ENCODE measurements around the gene PCDHGC4. TPM values are rescaled to one million over a fixed set of nuclear protein-coding genes. Genes with fewer than 3 reads are reported as not detected.

PCDHGC4 gene
- polyA plus RNA-seq, 1 donor from 2014 or later, result not detected

DNA sequence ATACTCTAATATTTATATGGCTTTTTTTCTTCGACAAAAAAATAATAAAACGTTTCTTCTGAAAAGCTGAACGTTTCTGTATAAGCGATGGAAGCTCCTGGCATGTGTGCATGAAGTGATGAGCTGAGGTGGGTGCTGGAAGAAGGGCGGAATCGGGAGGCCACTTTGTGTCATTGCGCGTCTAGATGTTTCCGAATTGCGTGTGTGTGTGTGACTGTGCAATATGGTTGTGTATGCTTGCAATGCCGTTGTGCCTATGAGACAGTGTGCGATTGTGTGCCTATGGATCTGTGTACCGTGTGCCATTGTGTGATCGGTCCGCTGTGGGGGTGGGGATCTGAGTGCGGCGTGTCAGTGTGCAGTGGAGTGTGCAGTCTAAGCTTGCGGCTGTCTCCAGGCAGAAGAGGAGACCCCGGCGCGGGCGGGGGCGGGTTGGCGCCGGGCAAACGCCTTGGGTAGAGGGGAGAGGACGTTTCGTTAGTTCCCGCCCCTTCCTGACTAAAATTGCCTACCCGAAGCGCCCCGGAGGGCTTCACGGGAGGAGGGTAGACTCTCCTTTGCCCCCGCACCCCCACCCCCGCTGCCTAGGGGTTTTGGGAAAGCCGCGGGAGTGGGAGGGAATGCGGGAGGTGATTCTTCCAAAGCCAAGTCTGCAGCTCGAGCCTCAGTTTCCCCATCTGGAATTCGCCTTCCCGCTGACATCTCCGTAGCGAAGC, 28.2 kb downstream of the PCDHGC4 start:
- H3K27ac Mint-ChIP-seq, result peak overlapping the region; percentile 55 to 87 (median 71)
- H3K36me3 Mint-ChIP-seq, result no peaks in the 10 kb centered on the region
- peaks cover 2% of the 10 kb centered on the region for H3K27me3 Mint-ChIP-seq
- H3K9me3 Mint-ChIP-seq, result no peaks in the 10 kb centered on the region
- H3K4me3 Mint-ChIP-seq, result peak overlapping the region; percentile 89 to 90 (median 89)
- H3K4me1 Mint-ChIP-seq, result peaks cover 41 to 58% (median 50%) of the 10 kb centered on the region in 3 donors

DNA sequence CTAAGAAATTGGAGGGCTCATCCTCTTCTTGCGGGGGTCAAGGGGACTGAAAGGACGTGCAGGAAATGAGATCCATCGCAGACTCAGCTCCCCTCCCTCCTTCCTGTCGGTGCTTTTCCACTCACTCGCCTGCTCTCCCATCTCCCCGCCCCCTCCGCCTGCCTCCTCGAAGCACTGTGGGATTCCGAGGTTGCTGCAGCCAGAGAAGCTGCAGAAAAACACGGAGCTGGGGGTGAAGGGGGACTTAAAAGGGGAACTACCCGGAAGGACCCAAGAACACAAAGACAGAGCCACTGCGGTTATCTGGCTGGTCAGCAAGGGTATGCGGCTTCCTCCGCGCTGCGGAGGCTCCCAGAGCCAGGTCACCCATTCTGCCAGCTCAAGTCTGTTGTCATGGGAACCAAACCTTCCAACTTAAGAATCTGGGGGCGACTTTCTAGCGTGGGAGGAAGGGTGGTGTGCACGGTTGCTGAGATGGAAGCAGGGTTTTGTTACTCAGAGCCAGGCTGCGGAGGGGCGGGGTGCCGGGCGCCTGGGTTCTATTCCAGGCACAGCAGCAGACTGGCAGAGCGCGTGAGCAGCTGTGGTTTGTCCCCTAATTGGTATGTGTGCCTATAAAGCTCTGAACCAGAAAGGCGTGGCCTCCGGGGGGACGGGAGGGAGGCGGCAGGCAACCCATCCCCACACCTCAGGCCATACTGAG, 28.9 kb downstream of the PCDHGC4 start:
- peak overlapping the region; percentile 89 to 90 (median 89) for H3K4me3 Mint-ChIP-seq
- peaks cover 2% of the 10 kb centered on the region for H3K27me3 Mint-ChIP-seq
- no peaks in the 10 kb centered on the region for H3K9me3 Mint-ChIP-seq
- peaks cover 36 to 54% (median 46%) of the 10 kb centered on the region in 3 donors for H3K4me1 Mint-ChIP-seq
- peak overlapping the region in 2 of 3 donors; percentile 79 to 95 for H3K27ac Mint-ChIP-seq
- no peaks in the 10 kb centered on the region for H3K36me3 Mint-ChIP-seq

DNA sequence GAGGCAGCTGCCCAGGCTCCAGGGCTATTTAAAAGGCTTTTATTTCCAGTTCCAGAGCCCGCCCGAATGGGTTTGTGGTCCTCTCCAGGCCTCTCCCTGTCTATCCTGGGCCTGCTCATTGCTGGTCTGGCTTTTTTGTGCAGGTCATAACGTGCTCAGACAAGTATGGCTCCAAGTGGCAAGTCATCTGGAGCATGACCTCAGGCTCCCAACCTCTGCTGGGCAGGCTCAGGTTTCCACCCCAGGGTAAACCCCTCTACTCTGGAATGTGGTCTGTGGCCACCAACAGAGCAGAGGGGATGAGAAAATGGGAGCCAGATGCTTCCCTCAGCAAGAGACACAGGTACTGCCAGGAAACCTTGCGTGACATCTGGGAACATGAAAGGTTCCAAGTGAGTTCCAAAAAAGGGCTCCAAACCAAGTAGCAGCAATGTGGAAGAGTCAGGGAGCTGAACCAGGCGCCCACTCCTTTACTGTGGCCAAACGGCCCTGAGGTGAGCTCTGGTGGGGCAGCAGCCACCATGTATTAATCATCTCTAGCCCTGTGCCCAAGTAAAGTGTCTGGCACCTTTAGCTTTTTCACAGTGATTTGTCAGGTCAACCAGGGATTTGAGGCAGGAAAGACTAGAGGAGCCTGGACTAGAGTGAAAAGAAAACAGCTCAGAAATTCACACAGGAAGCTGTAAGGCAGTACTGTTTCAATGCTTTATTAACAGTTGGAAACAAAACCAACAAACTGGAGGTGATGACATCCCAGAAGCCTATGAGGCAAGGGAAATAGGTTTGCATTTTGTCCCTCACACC, 29.7 kb downstream of the PCDHGC4 start:
- H3K4me3 Mint-ChIP-seq, result peak overlapping the region; percentile 89 to 90 (median 89)
- H3K27ac Mint-ChIP-seq, result peak overlapping the region in 2 of 3 donors; percentile 63 to 79
- H3K36me3 Mint-ChIP-seq, result no peaks in the 10 kb centered on the region
- H3K9me3 Mint-ChIP-seq, result no peaks in the 10 kb centered on the region
- peaks cover 32 to 48% (median 42%) of the 10 kb centered on the region in 3 donors for H3K4me1 Mint-ChIP-seq
- peaks cover 2% of the 10 kb centered on the region for H3K27me3 Mint-ChIP-seq

DNA sequence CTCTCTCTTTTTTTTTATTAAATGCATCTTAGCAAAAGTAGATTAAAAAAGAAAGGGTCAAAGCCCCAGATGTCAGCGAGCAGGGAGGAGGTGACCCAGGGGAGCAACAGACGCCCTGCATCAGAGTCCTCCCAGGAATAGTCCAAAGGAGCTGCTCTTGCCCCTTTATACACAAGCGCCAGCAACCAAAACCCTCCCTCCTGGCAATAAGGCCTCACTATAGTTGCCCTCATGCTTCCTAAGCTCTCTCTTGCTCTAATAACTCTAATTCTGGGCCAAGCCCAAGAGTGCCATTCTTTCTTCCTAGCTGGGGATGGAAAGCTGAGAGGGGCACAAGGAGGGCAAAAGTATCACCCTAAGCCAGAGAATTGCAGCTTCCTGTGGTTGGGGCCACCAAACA, 30.3 kb downstream of the PCDHGC4 start:
- H3K4me1 Mint-ChIP-seq, result peaks cover 28 to 42% (median 36%) of the 10 kb centered on the region in 3 donors
- H3K9me3 Mint-ChIP-seq, result no peaks in the 10 kb centered on the region
- peak overlapping the region in 1 of 3 donors; percentile 38 for H3K27ac Mint-ChIP-seq
- H3K36me3 Mint-ChIP-seq, result peaks cover 5% of the 10 kb centered on the region
- peak overlapping the region; percentile 29 to 54 (median 52) for H3K4me3 Mint-ChIP-seq
- H3K27me3 Mint-ChIP-seq, result peaks cover 2% of the 10 kb centered on the region

DNA sequence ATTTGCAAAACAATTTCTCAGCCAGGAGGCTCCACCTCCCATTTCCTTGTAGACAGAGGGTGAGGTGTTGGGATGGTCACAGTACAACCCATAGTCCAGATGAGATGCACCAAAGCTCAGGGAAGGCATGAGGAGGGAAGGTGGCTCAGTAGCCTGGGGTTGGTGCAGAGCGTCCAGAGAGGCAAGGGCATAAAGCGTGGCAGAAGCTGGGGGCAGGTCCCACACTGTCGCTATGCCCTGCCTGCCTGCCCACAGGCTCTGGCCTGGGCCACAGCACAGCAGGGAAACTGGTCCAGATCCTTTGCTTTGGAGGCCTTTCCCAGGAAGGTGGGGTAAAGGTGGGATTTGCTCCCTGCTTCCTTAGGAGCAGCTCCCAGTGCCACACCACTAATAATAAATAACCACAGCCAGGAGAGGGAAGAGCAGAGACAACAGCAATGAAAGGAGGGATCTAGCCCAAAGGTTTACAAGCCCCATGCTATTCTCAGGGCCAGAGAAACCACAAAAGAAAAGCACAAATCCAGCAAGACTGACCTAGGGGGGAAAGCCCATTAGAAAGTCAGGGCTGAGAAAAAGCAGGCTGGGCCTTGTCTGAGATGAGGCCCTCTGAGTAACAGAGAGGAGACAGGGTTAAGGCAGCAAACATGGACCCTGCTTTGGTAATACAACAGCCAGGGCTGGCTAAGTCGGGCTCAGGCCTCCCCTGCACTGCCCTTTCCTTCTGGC, 31.3 kb downstream of the PCDHGC4 start:
- Mint-ChIP-seq H3K27me3 (peaks cover 2% of the 10 kb centered on the region), H3K4me3 (peak overlapping the region in 1 of 4 donors; percentile 43), H3K27ac (no peak overlapping the region)

DNA sequence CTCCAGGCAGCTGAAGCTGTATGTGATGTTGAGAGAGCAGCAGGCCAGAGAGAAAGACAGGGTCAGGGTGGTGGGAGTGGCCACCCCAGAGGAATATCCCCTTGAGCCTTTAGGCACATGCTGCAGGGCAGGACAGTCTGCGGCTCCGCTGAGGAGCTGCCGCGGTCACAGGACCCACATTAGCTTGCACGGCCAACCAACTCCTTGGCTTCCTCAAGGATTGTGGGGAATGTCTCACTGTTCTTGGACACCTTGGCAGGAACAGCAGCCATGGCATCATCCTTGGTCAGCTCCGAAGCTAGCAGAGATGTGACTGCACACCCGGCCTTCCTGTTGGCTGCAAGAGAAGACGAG, 31.8 kb downstream of the PCDHGC4 start:
- Mint-ChIP-seq H3K4me1 (peaks cover 16 to 31% (median 23%) of the 10 kb centered on the region in 3 donors), H3K9me3 (no peaks in the 10 kb centered on the region), H3K4me3 (no peak overlapping the region), H3K27me3 (peaks cover 2% of the 10 kb centered on the region), H3K36me3 (peaks cover 8% of the 10 kb centered on the region), H3K27ac (peak overlapping the region in 1 of 3 donors; percentile 4)

More for the DNA sequence above, 31.3 kb downstream of the PCDHGC4 start:
- H3K9me3 Mint-ChIP-seq, result no peaks in the 10 kb centered on the region
- peaks cover 8% of the 10 kb centered on the region for H3K36me3 Mint-ChIP-seq
- H3K4me1 Mint-ChIP-seq, result peaks cover 21 to 36% (median 28%) of the 10 kb centered on the region in 3 donors

DNA sequence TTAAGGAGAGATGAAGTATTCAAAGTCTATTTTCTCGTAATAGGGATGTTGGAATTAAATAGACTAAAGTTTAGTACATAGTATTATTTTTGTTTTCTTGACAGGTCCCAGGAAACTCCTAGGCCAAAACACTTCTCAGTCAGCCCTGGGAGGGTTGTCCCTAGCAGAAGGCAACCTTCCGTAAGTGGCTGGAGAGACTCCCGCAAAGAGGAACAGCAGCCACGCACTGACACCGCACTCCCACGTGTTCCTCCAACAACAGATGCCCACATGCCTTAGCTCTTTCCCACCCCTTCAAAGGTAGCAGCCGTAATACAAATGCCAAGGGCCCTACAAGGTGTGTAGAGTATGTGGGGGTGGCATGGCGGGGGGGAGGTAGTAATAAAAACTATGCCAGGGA, 32.5 kb downstream of the PCDHGC4 start:
- H3K27me3 Mint-ChIP-seq, result peaks cover 2% of the 10 kb centered on the region
- H3K4me1 Mint-ChIP-seq, result peaks cover 17 to 31% (median 23%) of the 10 kb centered on the region in 3 donors
- H3K27ac Mint-ChIP-seq, result peak overlapping the region in 1 of 3 donors; percentile 4
- peaks cover 8% of the 10 kb centered on the region for H3K36me3 Mint-ChIP-seq
- H3K4me3 Mint-ChIP-seq, result no peak overlapping the region
- H3K9me3 Mint-ChIP-seq, result no peaks in the 10 kb centered on the region

DNA sequence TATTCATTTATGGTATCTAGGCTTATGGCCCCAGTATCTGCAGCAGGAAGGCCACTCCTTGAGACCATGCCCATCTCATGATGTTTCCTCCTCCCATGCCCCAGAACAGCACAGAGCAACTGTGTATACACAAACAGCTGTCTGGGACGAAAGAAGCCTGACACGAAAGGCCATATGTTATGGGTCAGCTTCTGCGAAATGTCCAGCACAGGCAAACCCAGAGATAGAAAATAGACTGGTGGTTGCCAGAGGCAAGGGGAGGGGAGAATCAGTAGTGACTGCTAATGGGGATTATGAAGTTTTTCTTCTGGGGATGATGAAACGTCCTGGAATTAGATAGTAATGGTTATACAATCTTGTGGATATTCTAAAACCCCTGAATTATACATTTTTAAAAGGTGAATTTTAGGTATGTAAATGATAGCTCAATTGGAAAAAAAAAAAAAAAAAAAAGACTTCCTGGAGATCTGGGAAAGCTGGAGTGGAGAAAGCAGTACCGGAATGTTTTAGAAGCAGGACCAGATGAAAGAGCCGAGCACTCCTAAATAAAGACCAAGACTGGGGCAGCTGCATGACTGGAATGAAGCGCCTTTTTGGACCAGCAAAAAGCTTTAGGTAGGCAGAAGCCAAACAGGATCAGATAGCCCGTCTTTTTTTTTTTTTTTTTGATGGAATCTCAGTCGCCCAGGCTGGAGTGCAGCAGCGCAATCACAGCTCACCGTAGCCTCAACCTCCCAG, 33.2 kb downstream of the PCDHGC4 start:
- Mint-ChIP-seq H3K27ac (peak overlapping the region in 1 of 3 donors; percentile 28), H3K4me3 (no peak overlapping the region), H3K27me3 (peaks cover under 1% of the 10 kb centered on the region), H3K4me1 (peaks cover 22 to 32% (median 23%) of the 10 kb centered on the region in 3 donors), H3K36me3 (peaks cover 8% of the 10 kb centered on the region), H3K9me3 (no peaks in the 10 kb centered on the region)

DNA sequence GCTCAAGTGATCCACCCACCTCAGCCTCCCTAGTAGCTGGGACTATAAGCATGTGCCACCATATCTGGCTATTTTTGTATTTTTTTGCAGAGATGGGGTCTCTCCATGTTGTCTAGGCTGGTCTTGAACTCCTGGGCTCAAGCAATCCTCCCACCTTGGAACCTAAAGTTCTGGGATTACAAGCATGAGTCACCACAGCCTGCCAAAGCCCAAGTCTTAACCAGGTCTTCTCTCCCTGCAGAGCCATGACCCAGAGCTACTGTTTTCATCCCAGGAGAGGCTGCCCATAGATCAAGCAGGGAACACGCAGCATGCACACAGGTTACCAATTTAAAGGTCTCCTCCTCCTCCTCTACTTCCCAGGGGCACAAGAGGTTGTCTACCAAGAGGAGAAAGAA, 33.8 kb downstream of the PCDHGC4 start:
- Mint-ChIP-seq H3K27ac (peak overlapping the region in 1 of 3 donors; percentile 28), H3K27me3 (no peaks in the 10 kb centered on the region), H3K4me3 (peak overlapping the region in 1 of 4 donors; percentile 15), H3K4me1 (peaks cover 21 to 31% (median 22%) of the 10 kb centered on the region in 3 donors), H3K36me3 (peaks cover 8% of the 10 kb centered on the region), H3K9me3 (no peaks in the 10 kb centered on the region)

DNA sequence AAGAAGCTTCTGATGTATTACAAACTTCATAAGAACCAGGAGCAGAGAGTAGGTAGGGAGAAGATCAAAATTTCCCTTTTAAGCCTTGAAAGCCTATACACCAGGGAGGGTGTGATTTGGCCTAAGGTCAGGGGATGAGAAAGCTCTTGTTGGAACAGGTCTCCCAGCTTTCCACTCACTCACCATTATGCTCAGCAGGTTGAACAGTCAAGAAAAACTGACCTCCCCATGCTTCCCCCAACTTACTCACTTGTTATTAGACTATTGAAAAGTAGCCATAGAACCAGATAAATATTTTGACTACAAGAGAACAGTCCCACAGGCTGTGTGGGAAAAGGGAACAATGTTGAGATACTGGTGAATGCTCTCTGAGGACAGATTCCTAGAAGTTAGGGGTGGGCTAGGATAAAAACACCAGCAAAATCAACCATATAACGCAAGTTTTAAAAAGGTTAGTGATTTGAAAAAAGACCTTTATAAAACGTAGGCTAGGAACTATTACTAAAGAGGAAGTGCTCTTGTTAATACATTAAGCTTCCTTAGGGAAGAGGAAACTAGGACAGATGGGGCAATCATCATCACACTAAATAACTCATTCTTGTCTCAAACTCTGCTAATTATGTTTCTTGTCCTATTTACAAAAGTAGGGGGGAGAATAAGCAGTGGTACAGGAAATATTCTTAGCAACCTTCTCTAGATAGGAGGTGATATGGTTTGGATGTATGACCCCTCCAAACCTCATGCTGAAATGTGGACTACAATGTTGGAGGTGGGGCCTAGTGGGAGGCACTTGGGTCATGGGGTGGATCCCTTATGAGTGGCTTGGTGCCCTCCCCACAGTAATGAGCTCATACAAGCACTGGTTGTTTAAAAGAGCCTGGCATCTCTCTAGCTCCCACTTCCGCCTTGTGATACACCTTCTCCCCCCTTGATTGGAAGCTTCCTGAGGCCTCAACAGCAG, 35.1 kb downstream of the PCDHGC4 start:
- peak overlapping the region in 1 of 3 donors; percentile 18 for H3K27ac Mint-ChIP-seq
- no peaks in the 10 kb centered on the region for H3K27me3 Mint-ChIP-seq
- H3K4me3 Mint-ChIP-seq, result no peak overlapping the region
- no peaks in the 10 kb centered on the region for H3K9me3 Mint-ChIP-seq
- H3K4me1 Mint-ChIP-seq, result peaks cover 20 to 27% (median 22%) of the 10 kb centered on the region in 3 donors
- peaks cover 12% of the 10 kb centered on the region for H3K36me3 Mint-ChIP-seq

DNA sequence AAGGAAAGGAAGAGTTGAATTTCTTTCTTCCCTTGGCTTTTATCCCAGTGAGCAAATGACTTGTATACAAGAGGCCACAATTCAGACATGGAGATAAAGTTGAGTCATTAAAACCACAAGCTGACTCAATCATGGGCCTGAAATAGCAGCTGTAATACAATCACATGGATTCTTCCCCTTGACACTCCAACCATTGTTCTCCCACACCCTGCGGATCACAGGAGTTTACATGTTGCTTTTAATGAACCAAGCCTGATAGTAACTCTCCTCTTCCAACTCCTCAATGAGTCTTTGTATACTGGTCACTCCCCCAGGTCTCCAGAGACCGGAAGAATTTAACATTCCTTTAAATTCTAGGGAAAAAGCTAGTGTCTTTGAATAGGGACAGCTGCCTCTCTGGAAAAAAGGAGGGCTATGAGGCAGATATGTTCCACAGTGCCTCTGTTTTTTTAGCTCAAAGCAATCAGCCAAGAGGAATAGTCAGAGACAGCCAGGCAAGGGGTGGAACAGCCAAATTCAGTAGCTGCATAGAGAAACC, 36.5 kb downstream of the PCDHGC4 start:
- Mint-ChIP-seq H3K27me3 (no peaks in the 10 kb centered on the region), H3K9me3 (no peaks in the 10 kb centered on the region), H3K4me1 (peaks cover 17 to 18% (median 18%) of the 10 kb centered on the region in 3 donors), H3K4me3 (no peak overlapping the region), H3K36me3 (peaks cover 14% of the 10 kb centered on the region), H3K27ac (no peak overlapping the region)

DNA sequence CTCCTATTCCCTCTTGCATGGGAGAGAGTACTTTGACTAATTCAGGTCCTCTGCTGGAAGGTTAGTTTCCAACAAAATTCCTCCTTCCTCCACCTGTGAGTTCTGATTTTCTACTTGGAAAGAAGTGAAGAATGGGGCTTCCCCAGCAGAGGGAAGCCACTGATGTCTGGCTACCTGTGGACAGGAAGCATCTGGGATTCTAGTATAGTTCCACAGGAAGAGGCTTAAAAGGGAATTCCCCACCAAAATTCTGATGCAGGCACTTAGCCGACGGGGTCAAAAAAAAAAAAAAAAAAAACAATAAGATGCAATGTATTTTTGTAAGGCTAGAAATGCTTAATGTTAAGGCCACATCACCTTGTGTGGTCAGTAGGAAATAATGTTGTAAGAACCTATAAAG, 37.5 kb downstream of the PCDHGC4 start:
- Mint-ChIP-seq H3K9me3 (no peaks in the 10 kb centered on the region), H3K4me3 (peak overlapping the region in 1 of 4 donors; percentile 39), H3K27me3 (no peaks in the 10 kb centered on the region), H3K4me1 (peaks cover 16 to 18% (median 17%) of the 10 kb centered on the region in 3 donors), H3K36me3 (peaks cover 14% of the 10 kb centered on the region), H3K27ac (peak overlapping the region in 2 of 3 donors; percentile 48 to 80)

DNA sequence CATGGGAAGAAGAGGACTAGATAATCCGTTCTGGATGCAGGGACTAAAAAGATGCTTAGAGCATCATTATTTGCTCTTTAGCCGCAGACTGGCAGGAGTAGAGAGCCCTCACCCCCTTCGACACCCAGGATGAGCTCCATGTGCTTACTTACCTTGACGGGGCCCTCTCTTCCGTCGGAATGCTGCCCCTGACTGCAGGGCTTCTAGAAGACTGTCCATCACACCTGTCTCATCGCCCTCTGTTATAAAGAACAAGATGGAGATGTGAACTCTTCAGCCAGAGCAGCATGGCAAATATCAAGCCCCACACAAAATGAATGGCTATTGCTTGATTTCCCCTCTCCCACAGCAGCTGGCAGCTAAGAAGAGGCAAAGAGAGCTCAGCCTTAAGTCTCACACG, 39.2 kb downstream of the PCDHGC4 start:
- Mint-ChIP-seq H3K36me3 (peaks cover 16% of the 10 kb centered on the region), H3K4me3 (no peak overlapping the region), H3K9me3 (no peaks in the 10 kb centered on the region), H3K27me3 (no peaks in the 10 kb centered on the region), H3K4me1 (peaks cover 16 to 26% (median 17%) of the 10 kb centered on the region in 3 donors), H3K27ac (peak overlapping the region in 2 of 3 donors; percentile 50 to 88)
